AG08395 (cell line): ENCODE results near the gene ATL3.
A peak's percentile ranks its signal among the peaks of the same experiment; 100 is the strongest.
"Not testable (repeated sequence)": the region's sequence is repeated elsewhere in the genome, so short reads cannot be mapped to it uniquely, and the experiment has no call there.

Experiments
- DNase-seq: peaks from one replicate; pipeline ENCODE4 v3.0.0; 2012; ENCODE audit warnings: mixed read lengths, low spot score

The ATL3 gene

DNA sequence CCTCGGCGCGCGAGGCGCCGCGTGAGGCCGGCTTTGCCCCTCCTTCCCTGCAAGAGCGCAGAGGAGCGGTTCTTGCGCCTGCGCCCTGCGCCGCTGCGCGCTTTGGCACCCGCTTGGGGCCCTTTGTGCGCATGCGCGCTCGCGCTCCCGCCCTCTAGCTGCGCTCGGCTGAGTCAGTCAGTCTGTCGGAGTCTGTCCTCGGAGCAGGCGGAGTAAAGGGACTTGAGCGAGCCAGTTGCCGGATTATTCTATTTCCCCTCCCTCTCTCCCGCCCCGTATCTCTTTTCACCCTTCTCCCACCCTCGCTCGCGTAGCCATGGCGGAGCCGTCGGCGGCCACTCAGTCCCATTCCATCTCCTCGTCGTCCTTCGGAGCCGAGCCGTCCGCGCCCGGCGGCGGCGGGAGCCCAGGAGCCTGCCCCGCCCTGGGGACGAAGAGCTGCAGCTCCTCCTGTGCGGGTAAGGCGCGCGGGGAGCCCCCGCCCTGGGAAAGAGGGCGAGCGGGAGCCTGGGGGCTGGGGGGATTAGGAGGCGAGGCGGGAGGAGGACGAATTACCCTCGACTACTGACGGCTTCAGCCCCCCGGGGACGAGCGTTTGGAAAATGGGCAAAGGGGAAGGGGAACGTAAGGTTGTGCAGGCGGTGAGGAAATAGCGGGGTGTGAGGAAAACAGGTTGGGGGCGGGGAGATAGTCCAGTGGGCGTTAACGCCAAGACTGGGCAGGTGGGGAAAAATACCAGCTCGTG, 10.3 kb upstream of the ATL3 start, which contains the start of gene RTN3:
Gene RTN3 (plus strand): TSS at position 180 of the 745 bp plus-strand sequence. CDS start 137 bp downstream, at position 317.
- DNase-seq, result peak; percentile 98

GRCh38 chr11:63680834-63681320, 9.7 kb upstream of the ATL3 start:
- no peak for DNase-seq

- peak; percentile 63 for DNase-seq
Measured at GRCh38 chr11:63673579-63673978, 2.4 kb upstream of the ATL3 start.

DNA sequence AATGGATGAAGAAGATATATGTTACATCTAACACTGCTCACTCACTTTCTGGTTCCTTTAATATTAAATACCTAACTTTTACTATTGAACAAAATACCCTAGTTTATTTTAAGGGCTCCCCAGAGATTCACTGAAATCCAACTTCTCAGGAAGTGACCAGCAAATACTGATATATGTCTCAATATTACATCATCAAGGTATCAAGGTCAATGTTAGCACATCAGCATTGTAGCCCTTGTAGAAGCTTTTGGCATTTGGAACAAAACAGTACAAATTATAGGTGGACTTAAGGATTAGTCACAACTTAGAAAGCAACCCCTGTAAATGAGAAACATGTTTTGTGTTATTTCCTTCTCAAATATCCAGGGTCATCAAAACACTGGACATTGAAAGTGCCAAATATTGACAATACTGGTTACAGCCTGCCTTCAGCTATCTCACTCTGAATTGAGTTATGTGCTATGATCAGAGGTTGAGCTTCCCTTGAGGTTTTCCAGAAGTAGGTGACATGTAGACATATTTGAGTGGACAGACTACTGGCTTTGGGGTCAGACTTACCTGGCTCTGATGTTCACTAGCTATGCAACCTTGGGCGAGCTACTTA, 1.9 kb upstream of the ATL3 start:
- no peak for DNase-seq

DNA sequence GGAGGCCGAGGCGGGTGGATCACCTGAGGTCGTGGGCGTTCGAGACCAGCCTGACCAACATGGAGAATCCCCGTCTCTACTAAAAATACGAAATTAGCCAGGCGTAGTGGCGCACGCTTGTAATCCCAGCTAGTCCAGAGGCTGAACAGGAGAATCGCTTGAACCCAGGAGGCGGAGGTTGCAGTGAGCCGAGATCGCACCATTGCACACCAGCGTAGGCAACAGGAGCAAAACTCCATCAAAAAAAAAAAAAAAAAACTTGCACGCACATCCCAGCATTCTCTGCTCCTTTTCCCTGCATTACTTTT, 934 bp upstream of the ATL3 start:
- no peak for DNase-seq

DNA sequence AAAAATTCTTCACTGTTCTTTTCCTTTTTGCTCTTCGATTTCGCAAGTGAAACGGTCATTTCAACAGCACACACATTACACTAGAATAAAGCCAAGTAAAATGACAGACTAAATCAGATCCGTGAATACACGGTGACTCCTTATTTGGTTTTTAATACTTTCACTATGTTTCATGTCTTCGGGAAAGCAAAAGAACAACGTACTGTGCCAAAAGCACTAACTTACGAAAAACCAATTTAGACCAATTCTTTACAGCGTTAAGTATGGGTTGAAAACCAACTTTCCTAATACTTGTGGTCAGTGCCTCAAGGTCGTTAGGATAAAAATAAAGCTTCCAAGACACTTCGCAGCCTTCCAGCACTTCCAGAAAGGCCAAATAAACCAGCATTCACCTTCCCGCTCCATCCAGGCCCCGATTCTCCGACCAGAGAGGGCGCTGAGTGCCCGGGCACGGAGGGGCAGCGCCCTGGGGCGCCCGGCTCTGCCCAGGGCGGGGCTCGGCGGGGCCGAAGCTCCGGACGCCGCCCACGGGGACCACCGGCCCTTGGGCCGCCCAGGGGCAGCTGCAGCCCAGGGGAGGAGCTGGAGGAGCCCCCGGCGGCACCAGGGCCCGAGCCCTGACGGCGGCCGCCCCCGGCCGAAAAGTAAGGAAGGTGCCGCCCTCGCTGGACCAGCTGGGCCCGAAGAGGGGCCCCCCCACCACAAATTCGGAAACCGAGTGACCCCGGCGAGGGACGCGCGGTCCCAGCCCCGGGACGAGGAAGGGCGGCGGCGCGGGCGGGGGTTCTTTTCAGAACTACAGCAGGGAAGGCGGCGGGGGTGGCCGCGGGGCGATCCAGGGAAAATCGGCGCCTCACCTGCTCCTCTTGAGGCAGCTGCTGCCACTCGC, 499 bp downstream of the ATL3 start:
- peak; percentile 51 for DNase-seq

DNA sequence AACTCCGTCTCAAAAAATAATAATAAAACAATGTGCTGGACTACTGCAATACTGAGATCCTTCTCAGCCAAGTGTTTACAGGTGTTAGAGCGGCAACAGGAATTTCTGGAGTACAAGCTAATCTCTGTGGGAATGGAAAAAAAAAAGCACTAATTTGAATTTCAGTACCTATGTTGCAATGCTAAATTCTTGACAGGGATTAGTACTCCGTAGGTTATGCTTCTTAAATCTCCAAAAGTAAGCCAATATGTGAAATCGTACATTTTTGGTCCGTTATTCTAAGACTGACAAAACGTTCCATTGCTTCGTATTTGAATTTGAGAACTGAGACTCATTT, 1.1 kb downstream of the ATL3 start:
- DNase-seq, result no peak

GRCh38 chr11:63667995-63668795, 3.0 kb downstream of the ATL3 start:
- DNase-seq, result peak; percentile 83

DNA sequence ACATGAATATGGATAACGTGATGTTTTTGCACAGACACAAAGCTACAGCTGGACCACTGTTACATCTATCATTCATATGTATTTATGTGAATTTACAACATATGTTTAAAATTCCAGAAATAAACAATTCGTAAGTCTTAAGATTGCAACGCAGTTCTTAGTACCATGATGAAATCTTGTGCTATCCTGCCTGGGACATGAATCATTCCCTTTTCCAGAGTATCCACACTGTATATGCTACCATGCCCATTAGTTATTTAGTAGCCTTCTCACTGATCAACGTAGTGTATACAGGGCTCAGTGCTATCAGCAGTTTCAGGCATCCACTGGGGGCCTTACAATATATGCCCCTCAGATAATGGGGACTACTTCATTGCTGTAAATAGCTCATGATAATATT, 4.3 kb downstream of the ATL3 start:
- DNase-seq, result peak; percentile 3

DNA sequence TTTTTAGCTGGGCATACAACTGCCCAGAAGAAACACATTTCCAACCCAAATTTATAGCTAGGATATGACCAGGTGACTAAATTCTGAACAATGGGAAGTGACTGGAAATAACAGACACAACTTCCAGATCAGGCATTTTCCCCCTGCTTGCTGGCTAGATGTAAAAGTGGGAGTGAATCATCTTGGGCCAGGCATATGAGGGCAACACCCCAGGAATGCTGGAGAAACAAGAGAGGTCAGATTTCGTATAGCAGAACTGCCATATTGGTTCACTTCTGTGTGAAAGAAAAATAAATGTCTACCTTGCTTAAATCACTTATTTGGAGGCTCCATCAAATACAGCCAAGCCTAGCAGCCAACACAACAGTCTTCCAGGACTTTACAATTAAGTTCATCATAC, 7.4 kb downstream of the ATL3 start:
- DNase-seq, result peak; percentile 77

- DNase-seq, result no peak
Measured at GRCh38 chr11:63660972-63661371, 10.2 kb downstream of the ATL3 start.

GRCh38 chr11:63652671-63653070, 18.5 kb downstream of the ATL3 start:
- DNase-seq, result no peak

DNA sequence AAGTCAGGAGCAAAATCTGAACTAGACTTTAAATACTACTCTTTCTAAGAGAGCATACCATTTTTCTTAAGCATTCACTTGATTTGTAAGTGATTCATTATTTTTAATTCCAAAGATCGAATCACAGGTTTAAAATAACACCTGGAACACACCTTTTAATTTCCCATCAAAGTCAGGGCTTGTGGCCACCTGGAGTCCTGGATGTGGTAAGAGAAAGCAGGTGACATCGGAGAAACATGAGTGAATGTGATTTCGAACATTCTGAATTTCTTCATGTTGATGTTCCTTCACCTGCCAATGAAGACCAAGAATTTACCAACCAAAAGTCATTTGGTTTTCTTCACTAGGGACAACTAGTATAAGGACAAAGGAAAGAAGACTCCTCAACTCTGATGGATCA, 28.0 kb downstream of the ATL3 start:
- no peak for DNase-seq

DNA sequence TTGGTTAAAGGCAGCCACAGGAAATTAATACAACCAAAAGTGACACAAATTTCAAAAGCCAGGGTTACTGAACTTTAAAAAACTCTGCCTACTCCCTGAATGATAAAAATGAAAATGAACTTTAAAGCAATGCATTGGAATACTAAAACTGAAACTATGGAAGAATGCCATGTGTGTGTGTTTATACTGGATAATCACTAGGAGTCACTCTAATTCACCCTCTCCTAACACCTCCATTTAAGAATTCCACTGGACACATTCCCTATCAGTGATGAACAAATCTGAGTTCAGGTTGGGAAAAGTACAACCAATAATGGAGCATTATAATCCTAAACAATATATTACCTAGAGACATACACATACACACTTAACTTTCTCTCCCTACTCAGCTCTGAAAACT, 29.4 kb downstream of the ATL3 start:
- DNase-seq, result peak; percentile 30

DNA sequence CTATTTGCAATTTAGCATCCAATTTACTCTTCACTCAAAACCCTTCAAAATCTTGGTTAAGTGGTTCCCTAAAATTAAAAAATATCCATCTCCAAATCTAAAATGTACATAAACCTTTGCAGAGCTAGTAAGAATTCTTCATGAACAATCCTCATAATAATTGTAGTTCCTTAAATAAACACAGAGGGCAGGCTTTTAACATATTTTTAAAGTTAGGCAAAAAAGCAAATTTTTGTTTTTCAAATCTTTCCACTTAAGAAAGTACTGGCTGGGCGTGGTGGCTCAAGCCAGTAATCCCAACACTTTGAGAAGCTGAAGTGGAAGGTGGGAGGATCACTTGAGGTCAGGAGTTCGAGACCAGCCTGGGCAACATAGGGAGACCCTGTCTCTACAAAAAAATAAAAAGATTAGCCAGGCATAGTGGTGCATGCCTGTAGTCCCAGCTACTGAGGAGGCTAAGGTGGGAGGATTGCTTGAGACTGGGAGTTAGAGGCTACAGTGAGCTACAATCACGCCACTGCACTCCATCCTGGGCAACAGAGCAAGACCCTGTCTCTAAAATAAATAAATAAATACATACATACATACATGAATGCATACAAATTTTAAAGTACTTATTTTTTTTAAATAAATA, 31.9 kb downstream of the ATL3 start:
- peak; percentile 38 for DNase-seq

DNA sequence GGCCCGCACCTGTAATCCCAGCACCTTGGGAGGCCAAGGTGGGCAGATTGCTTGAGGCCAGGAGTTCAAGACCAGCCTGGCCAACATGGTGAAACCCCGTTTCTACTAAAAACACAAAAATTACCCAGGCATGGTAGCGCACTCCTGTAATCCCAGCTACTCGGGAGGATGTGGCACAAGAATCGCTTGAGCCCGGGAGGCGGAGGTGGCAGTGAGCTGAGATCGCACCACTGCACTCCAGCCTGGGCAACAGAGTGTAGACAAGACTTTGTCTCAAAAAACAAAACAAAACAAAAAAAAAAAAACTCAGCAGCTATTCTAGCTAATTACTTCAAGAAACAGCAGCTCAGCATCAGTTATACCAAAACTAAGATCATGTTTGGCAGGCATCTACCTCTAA, 32.7 kb downstream of the ATL3 start:
- not testable (repeated sequence) for DNase-seq

DNA sequence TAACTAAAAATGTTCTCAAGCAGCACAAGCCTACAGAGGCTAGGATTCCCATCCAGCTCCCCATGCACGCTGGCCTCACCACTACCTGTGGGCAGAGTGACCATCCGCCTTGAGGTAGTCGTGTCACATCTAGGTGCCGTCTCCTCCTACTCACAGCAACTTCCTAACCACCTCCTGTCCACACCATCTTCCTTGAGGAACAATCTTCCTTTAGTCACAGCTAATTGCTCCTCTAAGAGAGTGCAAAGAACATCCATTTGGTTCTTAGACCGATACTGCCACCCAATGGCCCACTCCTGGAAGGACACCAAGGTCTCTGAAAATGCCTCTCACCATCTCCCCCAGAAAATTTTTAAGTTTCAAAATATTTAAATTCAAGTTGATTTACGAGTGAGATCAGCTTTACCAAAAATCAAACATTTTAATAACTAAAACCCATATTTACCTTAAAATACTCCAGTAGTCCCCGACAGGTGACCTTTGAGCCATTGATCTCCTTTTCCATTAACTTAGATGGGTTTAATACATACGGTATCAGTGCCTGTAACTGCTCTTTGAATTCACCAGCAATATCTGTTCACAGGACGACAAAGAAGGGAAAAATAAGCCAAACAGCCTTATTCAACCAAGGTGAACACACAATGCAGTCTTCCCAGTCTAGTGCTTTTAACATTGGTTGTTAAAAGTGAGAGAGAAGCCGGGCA, 35.3 kb downstream of the ATL3 start:
- peak; percentile 78 for DNase-seq

DNA sequence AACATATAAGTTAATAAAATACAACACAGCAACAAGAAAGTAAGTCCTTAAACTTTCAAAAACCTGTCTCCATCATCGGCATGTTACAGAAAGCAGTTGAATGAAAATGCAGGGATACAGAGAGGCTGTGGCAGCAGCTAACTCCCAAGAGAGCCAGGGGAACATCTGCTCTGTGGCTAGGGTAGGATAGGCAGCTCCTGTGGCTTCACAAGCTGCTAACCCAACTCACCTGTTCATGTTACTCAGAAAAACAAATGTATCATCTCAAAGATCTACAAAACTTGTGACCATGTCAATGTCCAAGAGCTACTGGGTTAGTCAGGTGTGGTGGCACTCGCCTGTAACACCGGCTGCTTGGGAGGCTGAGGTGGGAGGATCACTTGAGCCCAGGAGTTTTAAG, 41.8 kb downstream of the ATL3 start:
- DNase-seq, result no peak

DNA sequence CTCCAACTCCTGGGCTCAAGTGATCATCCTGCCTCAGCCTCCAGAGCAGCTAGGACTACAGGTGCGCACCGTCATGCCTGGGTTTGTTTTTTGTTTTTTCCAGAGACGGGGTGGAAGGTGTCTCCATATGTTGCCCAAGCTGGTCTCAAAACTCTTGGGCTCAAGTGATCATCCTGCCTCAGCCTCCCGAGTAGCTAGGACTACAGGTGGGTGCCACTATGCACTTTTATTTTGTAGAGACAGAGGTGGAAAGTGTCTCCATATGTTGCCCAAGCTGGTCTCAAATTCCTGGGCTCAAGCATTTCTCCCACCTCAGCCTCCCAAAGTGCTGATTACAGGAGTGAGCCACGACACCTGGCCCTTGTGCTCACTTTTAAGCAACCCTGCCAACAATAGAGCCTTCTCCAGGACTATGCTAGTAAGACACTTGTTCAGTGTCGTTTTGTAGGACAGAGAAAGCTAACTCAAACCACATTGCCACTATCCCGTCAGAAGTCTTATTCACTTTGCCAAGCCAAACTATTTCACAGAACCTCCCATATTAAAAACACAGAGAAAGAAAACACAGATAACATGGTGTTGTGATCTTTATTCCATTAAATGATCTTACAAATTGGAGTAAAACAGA, 47.5 kb downstream of the ATL3 start:
- DNase-seq, result no peak

DNA sequence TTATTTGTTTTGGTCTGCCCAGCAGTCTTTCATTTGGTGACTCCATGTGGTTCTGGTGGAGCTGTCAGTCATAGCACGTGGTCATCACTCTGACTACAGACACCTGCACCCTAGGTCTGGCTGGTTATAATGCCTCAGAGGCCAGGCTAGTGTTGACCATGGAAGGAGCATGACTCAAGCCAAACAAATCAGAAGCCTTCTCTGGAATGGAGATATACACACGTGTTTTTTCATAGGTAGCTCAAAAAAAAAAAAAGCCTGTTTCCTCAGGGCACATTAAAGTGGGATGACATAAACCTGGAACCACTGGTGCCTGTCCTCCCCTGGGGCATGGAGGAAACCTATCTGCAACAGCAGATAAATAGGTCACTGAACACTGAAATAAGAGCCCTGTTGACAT, 48.9 kb downstream of the ATL3 start:
- DNase-seq, result no peak

DNA sequence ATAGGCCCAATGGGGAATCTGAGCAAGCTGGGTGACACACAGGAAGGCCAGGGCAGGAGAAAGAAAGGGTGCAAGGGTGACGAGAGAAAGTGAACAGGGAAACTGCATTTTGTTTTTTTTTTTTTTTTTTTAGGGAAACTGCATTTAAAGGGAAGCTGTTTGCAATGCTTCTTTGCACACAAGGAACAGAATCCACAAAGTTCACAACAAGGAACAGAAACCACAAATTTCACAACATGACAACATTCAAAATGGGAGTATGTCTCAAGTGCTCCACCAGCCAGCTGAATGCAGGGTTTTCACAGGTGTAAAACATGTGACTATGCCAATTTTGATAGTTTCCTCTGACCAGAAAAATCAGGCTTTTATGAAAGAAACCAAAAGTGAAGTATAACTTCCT, 50.1 kb downstream of the ATL3 start:
- peak; percentile 7 for DNase-seq
